Neutrophil (primary cell): ENCODE results near the gene RNPS1.

Experiments used
- H3K27ac ChIP-seq: fragments of 200-600 bp; sonication (generic); 2 replicates; pipeline ENCODE4 v1.5.1; 2016; ENCODE audit warnings: mild to moderate bottlenecking, moderate library complexity
- H3K27me3 ChIP-seq: fragments of 200-600 bp; sonication (generic); 2 replicates; pipeline ENCODE4 v1.6.0; 2016; ENCODE audit warnings: mild to moderate bottlenecking
- H3K36me3 ChIP-seq: fragments of 200-600 bp; sonication (generic); 2 replicates; pipeline ENCODE4 v1.5.1; 2017
- H3K4me1 ChIP-seq, 2 experiments: fragments of 200-600 bp in 1 of 2; sonication (generic) in 1 of 2; 1 replicate in 1 of 2; 2 replicates in 1 of 2; pipeline versions ENCODE4 v1.5.1 to v1.6.1; 2013 to 2016; ENCODE audit warnings: low read depth in 1 of 2, low read length in 1 of 2, mild to moderate bottlenecking in 1 of 2, moderate library complexity in 1 of 2; ENCODE audit not compliant: control insufficient read depth in 1 of 2, insufficient read depth in 1 of 2
- H3K4me3 ChIP-seq, 2 experiments: fragments of 200-600 bp in 1 of 2; sonication (generic) in 1 of 2; 1 replicate in 1 of 2; 2 replicates in 1 of 2; pipeline ENCODE4 v1.5.1; 2013 to 2016; ENCODE audit warnings: low read depth in 1 of 2, low read length in 1 of 2, mild to moderate bottlenecking in 1 of 2, moderate library complexity in 1 of 2
- H3K9me3 ChIP-seq: fragments of 200-600 bp; sonication (generic); 2 replicates; pipeline ENCODE4 v1.5.1; 2016
- TF ChIP-seq, protein P1 (sequence below): fragments of 200-600 bp; sonication (generic); IDR thresholded peaks from 2 replicates; pipeline ENCODE4 v1.5.1; 2016; ENCODE audit warnings: antibody characterized with exemption

Gene RNPS1

DNA sequence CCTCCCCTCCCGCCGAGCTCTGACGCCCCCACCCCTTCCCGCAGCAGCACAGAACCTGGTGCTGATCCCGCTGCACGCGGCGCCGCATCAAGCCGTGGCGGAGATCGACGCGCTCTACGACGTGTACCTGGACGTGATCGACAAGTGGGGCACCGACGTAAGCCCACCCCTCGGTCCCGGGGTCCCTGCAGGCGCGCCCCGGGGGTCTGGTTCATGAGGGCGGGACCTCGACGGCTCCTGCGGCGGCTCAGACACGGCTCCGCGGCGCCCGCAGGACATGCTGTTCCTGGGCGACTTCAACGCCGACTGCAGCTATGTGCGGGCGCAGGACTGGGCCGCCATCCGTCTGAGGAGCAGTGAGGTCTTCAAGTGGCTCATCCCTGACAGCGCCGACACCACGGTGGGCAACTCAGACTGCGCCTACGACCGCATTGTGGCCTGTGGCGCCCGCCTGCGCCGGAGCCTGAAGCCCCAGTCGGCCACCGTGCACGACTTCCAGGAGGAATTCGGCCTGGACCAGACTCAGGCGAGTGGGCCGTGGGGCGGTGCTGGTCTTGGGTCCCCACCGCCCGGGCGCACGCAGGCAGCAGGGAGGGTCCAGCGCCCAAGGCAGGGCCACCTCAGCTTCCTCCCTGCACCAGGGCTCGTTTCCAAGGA, 30.3 kb downstream of the RNPS1 start:
- no peaks in the 10 kb centered on the region for H3K9me3 ChIP-seq
- peaks cover 45% of the 10 kb centered on the region for H3K27me3 ChIP-seq
- H3K27ac ChIP-seq = no peak overlapping the region
- no peak overlapping the region for H3K4me3 ChIP-seq
- H3K36me3 ChIP-seq = peaks cover 66% of the 10 kb centered on the region
- H3K4me1 ChIP-seq = no peaks in the 10 kb centered on the region
- TF ChIP-seq, protein P1, sequence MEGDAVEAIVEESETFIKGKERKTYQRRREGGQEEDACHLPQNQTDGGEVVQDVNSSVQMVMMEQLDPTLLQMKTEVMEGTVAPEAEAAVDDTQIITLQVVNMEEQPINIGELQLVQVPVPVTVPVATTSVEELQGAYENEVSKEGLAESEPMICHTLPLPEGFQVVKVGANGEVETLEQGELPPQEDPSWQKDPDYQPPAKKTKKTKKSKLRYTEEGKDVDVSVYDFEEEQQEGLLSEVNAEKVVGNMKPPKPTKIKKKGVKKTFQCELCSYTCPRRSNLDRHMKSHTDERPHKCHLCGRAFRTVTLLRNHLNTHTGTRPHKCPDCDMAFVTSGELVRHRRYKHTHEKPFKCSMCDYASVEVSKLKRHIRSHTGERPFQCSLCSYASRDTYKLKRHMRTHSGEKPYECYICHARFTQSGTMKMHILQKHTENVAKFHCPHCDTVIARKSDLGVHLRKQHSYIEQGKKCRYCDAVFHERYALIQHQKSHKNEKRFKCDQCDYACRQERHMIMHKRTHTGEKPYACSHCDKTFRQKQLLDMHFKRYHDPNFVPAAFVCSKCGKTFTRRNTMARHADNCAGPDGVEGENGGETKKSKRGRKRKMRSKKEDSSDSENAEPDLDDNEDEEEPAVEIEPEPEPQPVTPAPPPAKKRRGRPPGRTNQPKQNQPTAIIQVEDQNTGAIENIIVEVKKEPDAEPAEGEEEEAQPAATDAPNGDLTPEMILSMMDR = no peak

DNA sequence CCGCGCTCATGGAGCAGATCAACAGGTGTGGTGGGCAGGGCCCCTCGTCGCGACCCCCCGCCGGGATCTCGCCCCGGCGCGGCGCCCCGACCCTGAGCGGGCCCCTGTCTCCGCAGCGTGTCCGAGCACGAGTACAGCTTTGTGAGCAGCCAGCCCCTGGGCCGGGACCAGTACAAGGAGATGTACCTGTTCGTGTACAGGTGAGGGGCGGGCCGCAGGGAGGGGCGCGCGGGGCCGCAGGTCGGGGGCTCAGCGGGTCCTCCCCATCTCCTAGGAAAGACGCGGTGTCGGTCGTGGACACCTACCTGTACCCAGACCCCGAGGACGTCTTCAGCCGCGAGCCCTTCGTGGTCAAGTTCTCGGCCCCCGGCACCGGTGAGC, 30.8 kb downstream of the RNPS1 start:
- no peak overlapping the region for H3K4me3 ChIP-seq
- H3K27ac ChIP-seq = no peak overlapping the region

DNA sequence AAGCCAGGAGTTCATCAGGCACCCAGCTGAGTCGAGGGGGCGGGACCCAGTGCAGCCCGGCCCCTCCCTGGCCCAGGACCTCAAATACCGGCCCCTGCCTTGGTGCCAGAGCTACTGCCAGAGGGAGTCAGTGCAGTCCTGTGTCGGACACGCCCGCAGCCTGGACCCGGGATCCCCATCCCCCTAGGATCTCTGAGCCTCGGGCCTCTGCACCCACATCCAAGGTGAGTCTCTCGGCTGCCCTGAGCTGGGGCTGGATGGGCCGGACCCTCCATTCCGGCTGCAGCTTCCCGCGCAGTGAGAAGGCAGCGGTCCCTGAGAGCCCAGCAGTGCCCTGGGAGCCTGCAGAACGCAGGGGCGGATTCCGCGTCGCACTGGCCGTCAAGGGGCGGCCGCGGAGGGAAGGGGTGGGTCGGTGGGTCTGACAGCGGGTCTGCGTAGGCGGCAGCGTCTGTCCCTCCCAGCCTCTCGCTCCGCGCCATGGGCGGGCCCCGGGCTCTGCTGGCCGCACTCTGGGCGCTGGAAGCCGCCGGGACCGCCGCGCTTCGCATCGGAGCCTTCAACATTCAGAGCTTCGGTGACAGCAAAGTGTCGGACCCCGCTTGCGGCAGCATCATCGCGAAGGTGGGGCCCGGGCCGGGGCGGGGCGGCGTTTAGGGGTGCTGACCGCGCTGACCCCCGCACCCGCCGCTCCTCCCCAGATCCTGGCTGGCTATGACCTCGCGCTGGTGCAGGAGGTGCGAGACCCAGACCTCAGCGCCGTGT, 31.4 kb downstream of the RNPS1 start, which contains the start of gene DNASE1L2:
DNASE1L2 (plus strand) TSS at position 108 of the 765 bp plus-strand sequence; CDS start at position 481, 373 bp downstream.
- Histone ChIP-seq H3K4me1 (no peaks in the 10 kb centered on the region), H3K36me3 (peaks cover 71% of the 10 kb centered on the region), H3K27me3 (peaks cover 45% of the 10 kb centered on the region), H3K9me3 (no peaks in the 10 kb centered on the region), H3K27ac (no peak within 1 kb of the TSS), H3K4me3 (no peak within 1 kb of the TSS)
- TF ChIP-seq, protein P1 = no peak

More for the DNA sequence above, 30.8 kb downstream of the RNPS1 start:
- H3K4me1 ChIP-seq = no peaks in the 10 kb centered on the region
- TF ChIP-seq, protein P1 = no peak
- H3K9me3 ChIP-seq = no peaks in the 10 kb centered on the region
- H3K36me3 ChIP-seq = peaks cover 66% of the 10 kb centered on the region
- peaks cover 45% of the 10 kb centered on the region for H3K27me3 ChIP-seq

DNA sequence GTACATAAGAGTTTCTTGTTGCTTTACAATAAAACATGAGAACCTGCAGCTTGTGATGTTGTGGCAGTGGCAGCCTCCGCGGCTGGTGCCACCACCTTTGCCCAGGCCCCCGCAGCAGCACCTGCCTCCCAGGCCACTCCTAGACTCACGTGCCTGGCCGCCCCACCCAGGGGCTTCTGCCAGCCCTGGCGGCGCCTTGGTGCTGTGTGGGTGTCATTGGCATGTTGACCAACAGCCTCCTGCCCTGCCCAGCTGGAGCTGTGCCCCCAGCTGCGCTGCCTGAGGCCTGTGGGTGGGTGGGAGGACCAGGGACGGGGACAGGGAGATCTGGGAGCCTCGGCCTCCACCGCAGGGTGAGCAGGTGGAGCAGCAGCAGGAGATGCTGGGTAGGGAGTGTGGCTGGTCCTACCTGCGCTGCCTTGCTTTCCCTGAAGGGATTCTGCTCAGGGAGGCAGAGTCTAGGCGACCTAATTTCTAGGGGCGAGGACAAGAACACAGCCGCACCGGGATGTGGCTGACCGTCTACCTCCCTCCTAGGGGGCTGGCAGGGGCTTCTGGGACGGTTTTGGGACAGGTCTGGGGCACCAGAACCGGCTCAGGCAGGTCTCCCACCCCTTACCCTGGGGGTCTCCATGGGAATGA, 32.1 kb downstream of the RNPS1 start:
- Histone ChIP-seq H3K4me1 (no peaks in the 10 kb centered on the region), H3K27ac (no peak overlapping the region), H3K9me3 (no peaks in the 10 kb centered on the region), H3K4me3 (no peak overlapping the region), H3K36me3 (peaks cover 78% of the 10 kb centered on the region), H3K27me3 (peaks cover 45% of the 10 kb centered on the region)
- TF ChIP-seq, protein P1 = no peak

- H3K27ac ChIP-seq = no peak overlapping the region
- no peak overlapping the region for H3K4me3 ChIP-seq
- H3K36me3 ChIP-seq = peaks cover 77% of the 10 kb centered on the region
- no peaks in the 10 kb centered on the region for H3K4me1 ChIP-seq
- TF ChIP-seq, protein P1 = no peak
- H3K9me3 ChIP-seq = no peaks in the 10 kb centered on the region
- H3K27me3 ChIP-seq = peaks cover 45% of the 10 kb centered on the region
Observed at GRCh38 chr16:2235234-2235651, 32.7 kb downstream of the RNPS1 start.
